Keratinocyte (primary cell): Measurements from ENCODE around the gene HMCES.

ENCODE experiments used
- EZH2 ChIP-seq: IDR thresholded peaks from one replicate; pipeline ENCODE4 v1.6.1; 2012; ENCODE audit warnings: inconsistent platforms, mild to moderate bottlenecking, low read length, moderate library complexity
- TF ChIP-seq, protein P1 (sequence below), 3 experiments: IDR thresholded peaks in 1 of 3; conservative IDR thresholded peaks in 1 of 3; optimal IDR thresholded peaks in 1 of 3; 2 replicates in 2 of 3; 3 replicates in 1 of 3; pipeline versions ENCODE3 to v1.5.1; 2011; ENCODE audit warnings: low read length in 3 of 3, mild to moderate bottlenecking in 3 of 3, moderate library complexity in 2 of 3, control low read depth in 1 of 3, inconsistent platforms in 1 of 3; ENCODE audit not compliant: insufficient read depth in 2 of 3; ENCODE audit errors: extremely low read depth in 1 of 3

DNA sequence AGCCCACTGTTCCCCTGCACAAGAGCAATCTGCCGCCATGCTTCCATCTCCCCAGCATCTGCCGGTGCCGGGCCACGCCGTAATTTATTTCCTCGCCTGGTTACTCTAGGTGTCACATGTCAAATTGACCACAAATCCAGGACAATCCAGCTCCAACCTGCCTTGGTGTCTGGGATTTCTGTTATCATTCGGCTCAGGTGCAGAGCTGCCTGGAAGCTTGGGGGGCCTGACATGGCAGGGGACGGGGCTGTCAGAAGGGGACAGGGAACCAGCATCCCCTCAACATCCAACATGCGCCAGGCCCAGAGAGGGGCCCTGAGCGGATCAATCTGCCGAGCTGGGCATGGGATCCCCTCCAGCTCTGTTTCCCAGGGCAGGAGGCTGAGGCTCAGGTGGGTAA lies 47.9 kb downstream of the HMCES start:
- TF ChIP-seq, protein P1, sequence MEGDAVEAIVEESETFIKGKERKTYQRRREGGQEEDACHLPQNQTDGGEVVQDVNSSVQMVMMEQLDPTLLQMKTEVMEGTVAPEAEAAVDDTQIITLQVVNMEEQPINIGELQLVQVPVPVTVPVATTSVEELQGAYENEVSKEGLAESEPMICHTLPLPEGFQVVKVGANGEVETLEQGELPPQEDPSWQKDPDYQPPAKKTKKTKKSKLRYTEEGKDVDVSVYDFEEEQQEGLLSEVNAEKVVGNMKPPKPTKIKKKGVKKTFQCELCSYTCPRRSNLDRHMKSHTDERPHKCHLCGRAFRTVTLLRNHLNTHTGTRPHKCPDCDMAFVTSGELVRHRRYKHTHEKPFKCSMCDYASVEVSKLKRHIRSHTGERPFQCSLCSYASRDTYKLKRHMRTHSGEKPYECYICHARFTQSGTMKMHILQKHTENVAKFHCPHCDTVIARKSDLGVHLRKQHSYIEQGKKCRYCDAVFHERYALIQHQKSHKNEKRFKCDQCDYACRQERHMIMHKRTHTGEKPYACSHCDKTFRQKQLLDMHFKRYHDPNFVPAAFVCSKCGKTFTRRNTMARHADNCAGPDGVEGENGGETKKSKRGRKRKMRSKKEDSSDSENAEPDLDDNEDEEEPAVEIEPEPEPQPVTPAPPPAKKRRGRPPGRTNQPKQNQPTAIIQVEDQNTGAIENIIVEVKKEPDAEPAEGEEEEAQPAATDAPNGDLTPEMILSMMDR (optimal IDR thresholded peaks at IDR 0.05 in 1 of 3, IDR thresholded peaks at IDR 0.05 in 1 of 3, conservative IDR thresholded peaks at IDR 0.05 in 1 of 3; ENCODE audit: extremely low read depth in 1 of 3, insufficient read depth in 2 of 3, low read length in 3 of 3), result no peak
- no peak for TF ChIP-seq EZH2
